CD4-positive, CD25-positive, alpha-beta regulatory T cell (primary cell): ENCODE results near the gene RACK1. TPM values are rescaled to one million over a fixed set of nuclear protein-coding genes. Genes with fewer than 3 reads are reported as not detected.
A peak's percentile ranks its signal among the peaks of the same experiment; 100 is the strongest.

ENCODE experiments used
- ATAC-seq, 2 donors: fragments of 150-1000 bp; cut with Tn5 transposase; one replicate each; pipeline ENCODE4 v1.10.0; 2021; ENCODE audit warnings: low read depth in 2 of 2, moderate number of reproducible peaks in 2 of 2, moderate library complexity in 1 of 2
- DNase-seq, 3 donors: peaks; one replicate each; pipeline versions ENCODE4 v3.0.0 to v3.0.0-alpha.2; 2012 to 2022; ENCODE audit warnings: mixed read lengths in 1 of 3
- H3K27ac ChIP-seq: one replicate; pipeline ENCODE4 v1.7.0; 2013; ENCODE audit warnings: mild to moderate bottlenecking, low read length; ENCODE audit not compliant: insufficient read depth, poor library complexity, severe bottlenecking
- H3K27me3 ChIP-seq: one replicate; pipeline ENCODE4 v1.7.0; 2013; ENCODE audit warnings: low read length; ENCODE audit not compliant: control insufficient read depth, insufficient read depth
- H3K36me3 ChIP-seq: one replicate; pipeline ENCODE4 v1.7.0; 2013; ENCODE audit warnings: mild to moderate bottlenecking, low read length, moderate library complexity; ENCODE audit not compliant: control insufficient read depth, insufficient read depth
- H3K4me1 ChIP-seq: 2 replicates; pipeline ENCODE4 v1.7.0; 2013; ENCODE audit warnings: mild to moderate bottlenecking, low read length; ENCODE audit not compliant: insufficient read depth, control insufficient read depth, poor library complexity, severe bottlenecking
- H3K4me3 ChIP-seq: one replicate; pipeline ENCODE4 v1.7.0; 2013; ENCODE audit warnings: low read depth, mild to moderate bottlenecking, low read length, moderate library complexity
- H3K9me3 ChIP-seq, 2 experiments: 1 replicate in 1 of 2; 2 replicates in 1 of 2; pipeline ENCODE4 v1.7.0; 2013; ENCODE audit warnings: low read length in 2 of 2, mild to moderate bottlenecking in 1 of 2, moderate library complexity in 1 of 2; ENCODE audit not compliant: control insufficient read depth in 2 of 2
- H3K27ac Mint-ChIP-seq, 3 donors: one replicate each; pipeline ENCODE4 v1.8.0; 2020 to 2022; ENCODE audit warnings: mild to moderate bottlenecking in 3 of 3, mixed read lengths in 3 of 3, moderate library complexity in 2 of 3
- H3K27me3 Mint-ChIP-seq: one replicate; pipeline ENCODE4 v1.8.0; 2022; ENCODE audit warnings: mild to moderate bottlenecking, mixed read lengths
- H3K36me3 Mint-ChIP-seq: one replicate; pipeline ENCODE4 v1.8.0; 2020; ENCODE audit warnings: mixed read lengths
- H3K4me1 Mint-ChIP-seq, 4 donors: one replicate each; pipeline ENCODE4 v1.8.0; 2020 to 2022; ENCODE audit warnings: mixed read lengths in 4 of 4, mild to moderate bottlenecking in 1 of 4
- H3K4me3 Mint-ChIP-seq, 4 donors: one replicate each; pipeline ENCODE4 v1.8.0; 2020 to 2022; ENCODE audit warnings: mild to moderate bottlenecking in 4 of 4, mixed read lengths in 4 of 4, moderate library complexity in 3 of 4
- H3K9me3 Mint-ChIP-seq, 7 donors: one replicate each; pipeline ENCODE4 v1.8.0; 2020 to 2022; ENCODE audit warnings: mixed read lengths in 7 of 7, mild to moderate bottlenecking in 3 of 7, moderate library complexity in 2 of 7
- polyA plus RNA-seq, 4 donors: library from polyadenylated mRNA; unstranded; fragments of 300-500 nt; fragmentation: Illumina TruSeq; gene quantifications; one replicate each; pipeline ENCODE4 v1.2.3, GENCODE V29; 2021
- total RNA-seq: library from RNA; stranded (reverse); gene quantifications from one replicate; pipeline ENCODE4 v1.2.3, GENCODE V29; 2022

RACK1 gene
- total and polyA plus RNA-seq, 5 donors from 2014 or later: 1,838 to 2,760 (median 2,238) TPM

- Histone ChIP-seq H3K9me3 (no peaks in the 10 kb centered on the region), H3K4me1 (peaks cover 41% of the 10 kb centered on the region), H3K4me3 (peak overlapping the region; percentile 81), H3K27ac (no peak overlapping the region), H3K27me3 (peaks cover 8% of the 10 kb centered on the region), H3K36me3 (no peaks in the 10 kb centered on the region)
- Mint-ChIP-seq H3K36me3 (peaks cover 7% of the 10 kb centered on the region), H3K4me1 (peaks cover 14 to 41% (median 28%) of the 10 kb centered on the region in 4 donors), H3K4me3 (peak overlapping the region; percentile 88 to 93 (median 90)), H3K27me3 (peaks cover 59% of the 10 kb centered on the region), H3K27ac (peak overlapping the region; percentile 93 to 98 (median 97)), H3K9me3 (peaks cover 0 to 9% (median 3%) of the 10 kb centered on the region in 7 donors)
- ATAC-seq: no peak
- peak in 1 of 3 donors; percentile 27 for DNase-seq
Measured at GRCh38 chr5:181205761-181206649, 37.7 kb downstream of the RACK1 start.

- Histone ChIP-seq H3K27me3 (peaks cover 8% of the 10 kb centered on the region), H3K4me3 (peak within 1 kb of the TSS; percentile 81), H3K27ac (no peak within 1 kb of the TSS), H3K36me3 (no peaks in the 10 kb centered on the region), H3K9me3 (no peaks in the 10 kb centered on the region), H3K4me1 (peaks cover 41% of the 10 kb centered on the region)
- Mint-ChIP-seq H3K4me1 (peaks cover 14 to 38% (median 27%) of the 10 kb centered on the region in 4 donors), H3K9me3 (peaks cover 0 to 9% (median 3%) of the 10 kb centered on the region in 7 donors), H3K27ac (peak within 1 kb of the TSS; percentile 93 to 98 (median 97)), H3K4me3 (peak within 1 kb of the TSS; percentile 89 to 94 (median 92)), H3K27me3 (peaks cover 60% of the 10 kb centered on the region), H3K36me3 (peaks cover 7% of the 10 kb centered on the region)
- peak in 1 of 3 donors; percentile 25 for DNase-seq
- no peak for ATAC-seq
Measured at GRCh38 chr5:181204826-181205760, 38.6 kb downstream of the RACK1 start, which contains the start of gene TRIM7. TSS of gene TRIM7 (minus strand) at chr5:181205196. CDS start at chr5:181205110, 86 bp downstream.

- peaks cover 41% of the 10 kb centered on the region for H3K4me1 ChIP-seq
- ATAC-seq: no peak
- no peak overlapping the region for H3K27ac ChIP-seq
- H3K9me3 ChIP-seq: no peaks in the 10 kb centered on the region
- no peaks in the 10 kb centered on the region for H3K36me3 ChIP-seq
- DNase-seq: peak in 1 of 3 donors; percentile 23
- H3K27me3 ChIP-seq: peaks cover 8% of the 10 kb centered on the region
- Mint-ChIP-seq H3K9me3 (peaks cover 0 to 9% (median 3%) of the 10 kb centered on the region in 7 donors), H3K27me3 (peaks cover 60% of the 10 kb centered on the region), H3K27ac (peak overlapping the region in 1 of 3 donors; percentile 56), H3K4me3 (peak overlapping the region; percentile 78 to 94 (median 88)), H3K4me1 (peaks cover 14 to 38% (median 27%) of the 10 kb centered on the region in 4 donors), H3K36me3 (peaks cover 7% of the 10 kb centered on the region)
- H3K4me3 ChIP-seq: no peak overlapping the region
Measured at GRCh38 chr5:181204113-181204825, 39.4 kb downstream of the RACK1 start.

- Histone ChIP-seq H3K27ac (no peak overlapping the region), H3K36me3 (no peaks in the 10 kb centered on the region), H3K27me3 (peaks cover 8% of the 10 kb centered on the region), H3K4me1 (peaks cover 41% of the 10 kb centered on the region), H3K4me3 (no peak overlapping the region), H3K9me3 (no peaks in the 10 kb centered on the region)
- peaks cover 14 to 38% (median 27%) of the 10 kb centered on the region in 4 donors for H3K4me1 Mint-ChIP-seq
- DNase-seq (peak in 1 of 3 donors; percentile 16), ATAC-seq (no peak)
- H3K9me3 Mint-ChIP-seq: peaks cover 0 to 9% (median 3%) of the 10 kb centered on the region in 7 donors
- H3K4me3 Mint-ChIP-seq: peak overlapping the region; percentile 78 to 94 (median 88)
- peak overlapping the region in 1 of 3 donors; percentile 56 for H3K27ac Mint-ChIP-seq
- peaks cover 7% of the 10 kb centered on the region for H3K36me3 Mint-ChIP-seq
- H3K27me3 Mint-ChIP-seq: peaks cover 60% of the 10 kb centered on the region
Measured at GRCh38 chr5:181203777-181204112, 40.0 kb downstream of the RACK1 start.

- H3K4me1 Mint-ChIP-seq: peaks cover 11 to 37% (median 25%) of the 10 kb centered on the region in 4 donors
- DNase-seq: no peak
- H3K36me3 ChIP-seq: no peaks in the 10 kb centered on the region
- no peak overlapping the region for H3K4me3 ChIP-seq
- no peak for ATAC-seq
- no peak overlapping the region for H3K27ac ChIP-seq
- peak overlapping the region in 3 of 4 donors; percentile 78 to 91 (median 85) for H3K4me3 Mint-ChIP-seq
- H3K9me3 Mint-ChIP-seq: peaks cover 0 to 11% (median 3%) of the 10 kb centered on the region in 7 donors
- peaks cover 60% of the 10 kb centered on the region for H3K27me3 Mint-ChIP-seq
- H3K27me3 ChIP-seq: peaks cover 8% of the 10 kb centered on the region
- H3K9me3 ChIP-seq: no peaks in the 10 kb centered on the region
- no peak overlapping the region for H3K27ac Mint-ChIP-seq
- H3K36me3 Mint-ChIP-seq: peaks cover 7% of the 10 kb centered on the region
- peaks cover 41% of the 10 kb centered on the region for H3K4me1 ChIP-seq
Measured at GRCh38 chr5:181203093-181203711, 40.5 kb downstream of the RACK1 start.

- H3K36me3 Mint-ChIP-seq: peaks cover under 1% of the 10 kb centered on the region
- Histone ChIP-seq H3K9me3 (no peaks in the 10 kb centered on the region), H3K27me3 (peaks cover 3% of the 10 kb centered on the region), H3K27ac (no peak overlapping the region), H3K36me3 (no peaks in the 10 kb centered on the region), H3K4me1 (peaks cover 22% of the 10 kb centered on the region), H3K4me3 (no peak overlapping the region)
- peaks cover 0 to 15% (median 4%) of the 10 kb centered on the region in 4 donors for H3K4me1 Mint-ChIP-seq
- peaks cover 0 to 3% (median 0%) of the 10 kb centered on the region in 7 donors for H3K9me3 Mint-ChIP-seq
- peaks cover 40% of the 10 kb centered on the region for H3K27me3 Mint-ChIP-seq
- ATAC-seq: no peak
- H3K27ac Mint-ChIP-seq: no peak overlapping the region
- no peak for DNase-seq
- H3K4me3 Mint-ChIP-seq: peak overlapping the region in 2 of 4 donors; percentile 55 to 77
Measured at GRCh38 chr5:181200816-181201215, 42.9 kb downstream of the RACK1 start.
